ENCODE results near the gene NEUROD2.

DNA sequence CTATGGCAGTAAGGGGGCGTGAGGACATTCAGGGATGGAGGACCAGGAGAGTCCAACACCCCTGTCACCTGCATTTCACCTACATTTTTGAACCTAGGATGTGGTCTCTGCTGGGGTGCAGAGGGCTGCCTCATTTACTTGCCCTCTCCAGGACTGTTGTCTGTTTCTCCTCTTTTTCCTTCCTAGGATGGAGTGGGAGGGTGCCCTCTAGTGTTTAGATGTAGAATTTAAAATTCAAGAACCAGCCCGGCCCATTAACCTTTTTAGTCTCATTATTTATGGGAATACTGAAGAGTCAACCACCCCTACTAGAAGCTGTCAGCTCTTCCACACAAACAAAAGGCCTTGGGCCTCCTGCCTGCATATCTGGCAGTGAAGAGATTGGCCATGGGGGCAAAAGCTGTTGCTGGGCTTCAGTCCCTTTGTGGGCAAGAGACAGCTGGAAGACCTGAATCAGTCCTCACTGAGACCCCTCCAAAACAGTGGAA is 26.7 kb upstream of the NEUROD2 start:
- no peak for TF ChIP-seq IKZF4 (CRISPR knock-in tag; IDR thresholded peaks at IDR 0.05; ENCODE audit: borderline replicate concordance, low read depth, not compliant biosample characterization)
- TF ChIP-seq ZNF337 (CRISPR knock-in tag; IDR thresholded peaks at IDR 0.05; ENCODE audit: borderline replicate concordance, low read depth) = no peak
- TF ChIP-seq PCBP2 (optimal IDR thresholded peaks at IDR 0.05; ENCODE audit: low read depth, low read length, poor library complexity, severe bottlenecking) = no peak

All from HepG2 (cell line).